ENCODE measurements around the gene THOC3. TPM values are rescaled to one million over a fixed set of nuclear protein-coding genes. Genes with fewer than 3 reads are reported as not detected.
"Not testable (repeated sequence)": the region's sequence is repeated elsewhere in the genome, so short reads cannot be mapped to it uniquely, and the experiment has no call there.

THOC3 gene
- 10 to 100 TPM; 39.2 to 43.2 TPM for total RNA-seq
- polyA plus RNA-seq (ENCODE audit: insufficient read length in 2 of 2) = 10 to 100 TPM; 29.1 to 36.6 TPM
- long read RNA-seq, donor 1, transcript THOC3-201 (6 exons, 1,589 nt) = major isoform, 38 of 39 reads
- long read RNA-seq, donor 1, partial matches to known transcripts = 0 of 39 reads
- long read RNA-seq, donor 1, other reads (novel, unspliced or antisense) = 0 of 39 reads
- long read RNA-seq, donor 2, transcript THOC3-201 (6 exons, 1,589 nt) = major isoform, 7 of 7 reads
- long read RNA-seq, donor 2, partial matches to known transcripts = 0 of 7 reads
- long read RNA-seq, donor 2, other reads (novel, unspliced or antisense) = 0 of 7 reads
- long read RNA-seq, donor 3, transcript THOC3-201 (6 exons, 1,589 nt) = major isoform, 7 of 7 reads
- long read RNA-seq, donor 3, partial matches to known transcripts = 0 of 7 reads
- long read RNA-seq, donor 3, other reads (novel, unspliced or antisense) = 0 of 7 reads
- long read RNA-seq, donor 4, transcript THOC3-201 (6 exons, 1,589 nt) = major isoform, 52 of 60 reads
- long read RNA-seq, donor 4, partial matches to known transcripts = 8 of 60 reads
- long read RNA-seq, donor 4, other reads (novel, unspliced or antisense) = 0 of 60 reads

- WGBS (ENCODE audit: insufficient coverage) = under 1% methylated on average over 33 of the region's 67 CpGs
- H3K36me3 ChIP-seq (ENCODE audit: control insufficient read depth, insufficient read depth, low read length); H3K27ac ChIP-seq (ENCODE audit: low read depth, low read length); H3K27me3 ChIP-seq (ENCODE audit: control insufficient read depth, insufficient read depth, low read length); H3K9me3 ChIP-seq (ENCODE audit: control insufficient read depth, insufficient read depth, low read length); H3K4me1 ChIP-seq (ENCODE audit: control insufficient read depth, insufficient read depth, low read length): not testable (repeated sequence)
- peak within 1 kb of the TSS; percentile 35 for H3K4me3 ChIP-seq (ENCODE audit: low read depth, low read length)
- DNase-seq (ENCODE audit: low read depth in 4 of 6, low spot score in 6 of 6) = peak in 5 of 6 donors; percentile 47 to 93 (median 78)
These were observed at the start of gene THOC3 for GRCh38 chr5:175967471-175968372. TSS of gene THOC3 (minus strand) at chr5:175968315. CDS start at chr5:175968208, 107 bp downstream.

- not testable (repeated sequence) for H3K9me3 ChIP-seq (ENCODE audit: control insufficient read depth, insufficient read depth, low read length); H3K27me3 ChIP-seq (ENCODE audit: control insufficient read depth, insufficient read depth, low read length); H3K27ac ChIP-seq (ENCODE audit: low read depth, low read length); DNase-seq (ENCODE audit: low read depth in 4 of 6, low spot score in 6 of 6); H3K36me3 ChIP-seq (ENCODE audit: control insufficient read depth, insufficient read depth, low read length); H3K4me3 ChIP-seq (ENCODE audit: low read depth, low read length); H3K4me1 ChIP-seq (ENCODE audit: control insufficient read depth, insufficient read depth, low read length)
- WGBS (ENCODE audit: insufficient coverage) = no CpG with 5 or more reads among the region's 4 CpGs
These were observed 49.2 kb upstream of the THOC3 start for GRCh38 chr5:176017324-176017723.

DNA sequence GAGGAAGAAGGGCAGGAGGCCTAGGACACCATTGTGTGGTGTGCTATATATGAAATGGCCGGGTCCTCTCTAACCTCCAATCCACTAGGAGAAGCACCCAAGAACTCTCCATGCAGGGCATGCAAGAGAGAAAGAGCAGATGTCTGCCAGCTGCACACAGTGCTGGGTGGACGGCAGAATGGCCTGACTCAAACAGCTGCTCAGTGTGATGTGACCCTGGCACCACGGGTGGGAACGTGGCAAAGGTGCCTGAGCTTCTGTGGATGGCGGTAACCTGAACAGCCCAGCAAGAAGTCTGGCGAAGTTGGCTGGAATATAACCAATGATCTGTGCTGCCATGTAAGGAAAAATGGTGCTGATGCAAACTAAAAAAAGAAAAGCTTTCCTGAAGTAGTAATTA lies 46.2 kb upstream of the THOC3 start:
- H3K4me1 ChIP-seq (ENCODE audit: control insufficient read depth, insufficient read depth, low read length); H3K9me3 ChIP-seq (ENCODE audit: control insufficient read depth, insufficient read depth, low read length); H3K27me3 ChIP-seq (ENCODE audit: control insufficient read depth, insufficient read depth, low read length); H3K4me3 ChIP-seq (ENCODE audit: low read depth, low read length); H3K36me3 ChIP-seq (ENCODE audit: control insufficient read depth, insufficient read depth, low read length); H3K27ac ChIP-seq (ENCODE audit: low read depth, low read length); DNase-seq (ENCODE audit: low read depth in 4 of 6, low spot score in 6 of 6): not testable (repeated sequence)
- WGBS (ENCODE audit: insufficient coverage) = no CpG with 5 or more reads among the region's 6 CpGs

GRCh38 chr5:176011088-176011487 lies 43.0 kb upstream of the THOC3 start:
- H3K27me3 ChIP-seq (ENCODE audit: control insufficient read depth, insufficient read depth, low read length); H3K4me1 ChIP-seq (ENCODE audit: control insufficient read depth, insufficient read depth, low read length); H3K36me3 ChIP-seq (ENCODE audit: control insufficient read depth, insufficient read depth, low read length); DNase-seq (ENCODE audit: low read depth in 4 of 6, low spot score in 6 of 6); H3K9me3 ChIP-seq (ENCODE audit: control insufficient read depth, insufficient read depth, low read length); H3K27ac ChIP-seq (ENCODE audit: low read depth, low read length); H3K4me3 ChIP-seq (ENCODE audit: low read depth, low read length): not testable (repeated sequence)
- WGBS (ENCODE audit: insufficient coverage) = no CpG with 5 or more reads among the region's 4 CpGs

- not testable (repeated sequence) for H3K27ac ChIP-seq (ENCODE audit: low read depth, low read length); H3K9me3 ChIP-seq (ENCODE audit: control insufficient read depth, insufficient read depth, low read length); H3K4me1 ChIP-seq (ENCODE audit: control insufficient read depth, insufficient read depth, low read length); H3K36me3 ChIP-seq (ENCODE audit: control insufficient read depth, insufficient read depth, low read length); H3K4me3 ChIP-seq (ENCODE audit: low read depth, low read length); H3K27me3 ChIP-seq (ENCODE audit: control insufficient read depth, insufficient read depth, low read length); DNase-seq (ENCODE audit: low read depth in 4 of 6, low spot score in 6 of 6)
- no CpG with 5 or more reads among the region's 8 CpGs for WGBS (ENCODE audit: insufficient coverage)
These were observed 42.1 kb upstream of the THOC3 start for GRCh38 chr5:176010202-176010601.

GRCh38 chr5:176007220-176007619 lies 39.1 kb upstream of the THOC3 start:
- H3K4me3 ChIP-seq (ENCODE audit: low read depth, low read length); H3K36me3 ChIP-seq (ENCODE audit: control insufficient read depth, insufficient read depth, low read length); DNase-seq (ENCODE audit: low read depth in 4 of 6, low spot score in 6 of 6); H3K9me3 ChIP-seq (ENCODE audit: control insufficient read depth, insufficient read depth, low read length); H3K4me1 ChIP-seq (ENCODE audit: control insufficient read depth, insufficient read depth, low read length); H3K27ac ChIP-seq (ENCODE audit: low read depth, low read length); H3K27me3 ChIP-seq (ENCODE audit: control insufficient read depth, insufficient read depth, low read length): not testable (repeated sequence)
- WGBS (ENCODE audit: insufficient coverage) = no CpG with 5 or more reads among the region's 4 CpGs

GRCh38 chr5:176006819-176007218 lies 38.7 kb upstream of the THOC3 start:
- not testable (repeated sequence) for H3K36me3 ChIP-seq (ENCODE audit: control insufficient read depth, insufficient read depth, low read length); H3K27ac ChIP-seq (ENCODE audit: low read depth, low read length); H3K9me3 ChIP-seq (ENCODE audit: control insufficient read depth, insufficient read depth, low read length); H3K4me3 ChIP-seq (ENCODE audit: low read depth, low read length); H3K4me1 ChIP-seq (ENCODE audit: control insufficient read depth, insufficient read depth, low read length); DNase-seq (ENCODE audit: low read depth in 4 of 6, low spot score in 6 of 6); H3K27me3 ChIP-seq (ENCODE audit: control insufficient read depth, insufficient read depth, low read length)
- 93% methylated on average over 5 of the region's 13 CpGs for WGBS (ENCODE audit: insufficient coverage)

DNA sequence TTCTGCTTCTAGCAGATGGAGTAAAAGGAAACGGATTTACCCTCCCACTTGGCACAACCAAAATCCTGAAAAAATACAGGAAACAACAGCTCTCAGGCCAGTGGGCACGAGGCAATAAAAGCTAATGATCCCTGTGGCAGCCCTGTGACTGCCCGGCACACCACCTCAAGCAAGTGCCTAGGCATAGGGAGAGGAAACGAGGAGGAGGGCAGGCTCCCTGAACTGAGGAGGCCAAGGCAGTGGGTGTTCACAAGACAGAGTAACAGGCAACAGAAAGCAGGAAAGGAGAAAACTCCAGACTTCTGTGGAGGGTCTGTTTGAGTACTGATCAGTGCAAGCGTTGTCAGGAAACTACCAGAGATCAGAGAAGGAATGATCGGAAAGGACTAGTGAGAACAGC lies 29.9 kb upstream of the THOC3 start:
- H3K36me3 ChIP-seq (ENCODE audit: control insufficient read depth, insufficient read depth, low read length); H3K9me3 ChIP-seq (ENCODE audit: control insufficient read depth, insufficient read depth, low read length); H3K4me3 ChIP-seq (ENCODE audit: low read depth, low read length); DNase-seq (ENCODE audit: low read depth in 4 of 6, low spot score in 6 of 6); H3K4me1 ChIP-seq (ENCODE audit: control insufficient read depth, insufficient read depth, low read length); H3K27me3 ChIP-seq (ENCODE audit: control insufficient read depth, insufficient read depth, low read length); H3K27ac ChIP-seq (ENCODE audit: low read depth, low read length): not testable (repeated sequence)
- WGBS (ENCODE audit: insufficient coverage) = no CpG with 5 or more reads among the region's 6 CpGs

DNA sequence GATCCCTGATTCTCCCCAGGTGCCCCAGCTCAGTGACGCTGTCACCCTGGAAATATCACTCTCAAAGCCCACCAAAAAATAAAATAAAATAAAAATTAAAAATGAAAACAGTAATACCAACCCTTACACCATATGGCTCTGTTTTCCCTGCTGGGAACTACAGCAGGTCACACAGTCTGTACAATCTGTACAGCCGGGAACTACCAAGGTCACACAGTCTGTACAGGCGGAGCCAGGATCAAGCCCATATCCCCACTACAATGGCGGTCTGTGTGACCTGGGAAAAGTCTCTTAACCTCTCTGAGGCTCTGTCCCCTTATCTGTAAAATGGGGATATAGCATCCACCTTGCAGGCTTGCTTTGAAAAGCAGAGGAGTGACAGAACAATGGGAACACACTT lies 29.4 kb upstream of the THOC3 start:
- no CpG with 5 or more reads among the region's 4 CpGs for WGBS (ENCODE audit: insufficient coverage)

More for the DNA sequence above, 29.4 kb upstream of the THOC3 start:
- H3K27ac ChIP-seq (ENCODE audit: low read depth, low read length); H3K27me3 ChIP-seq (ENCODE audit: control insufficient read depth, insufficient read depth, low read length); H3K36me3 ChIP-seq (ENCODE audit: control insufficient read depth, insufficient read depth, low read length); H3K4me3 ChIP-seq (ENCODE audit: low read depth, low read length); H3K9me3 ChIP-seq (ENCODE audit: control insufficient read depth, insufficient read depth, low read length); H3K4me1 ChIP-seq (ENCODE audit: control insufficient read depth, insufficient read depth, low read length); DNase-seq (ENCODE audit: low read depth in 4 of 6, low spot score in 6 of 6): not testable (repeated sequence)
